NCI-H524 (cell line): ENCODE data around the gene PITX2.

ENCODE experiments used
- DNase-seq, 2 experiments: peaks; one replicate each; lab custom pipeline; 2025; lab: John Stamatoyannopoulos, UW

Gene PITX2

GRCh38 chr4:110623718-110624397, 981 bp upstream of the PITX2 start:
- DNase-seq, result no peak

- DNase-seq, result no peak
Measured at GRCh38 chr4:110621839-110622751, 782 bp downstream of the PITX2 start.

GRCh38 chr4:110621328-110621812, 1.5 kb downstream of the PITX2 start:
- DNase-seq, result no peak

GRCh38 chr4:110620691-110621327, 2.1 kb downstream of the PITX2 start:
- DNase-seq, result peak; percentile 13 to 42

GRCh38 chr4:110620322-110620690, 2.6 kb downstream of the PITX2 start:
- no peak for DNase-seq

- DNase-seq, result no peak
Measured at GRCh38 chr4:110619463-110620247, 3.2 kb downstream of the PITX2 start.

- DNase-seq, result no peak
Measured at GRCh38 chr4:110618581-110619462, 4.1 kb downstream of the PITX2 start.

- no peak for DNase-seq
Measured at GRCh38 chr4:110617646-110618580, 5.0 kb downstream of the PITX2 start.

GRCh38 chr4:110617075-110617640, 5.7 kb downstream of the PITX2 start:
- DNase-seq, result no peak

GRCh38 chr4:110616238-110617074, 6.4 kb downstream of the PITX2 start:
- DNase-seq, result no peak

- no peak for DNase-seq
Measured at GRCh38 chr4:110615353-110616237, 7.3 kb downstream of the PITX2 start.

GRCh38 chr4:110614976-110615352, 7.9 kb downstream of the PITX2 start:
- no peak for DNase-seq

- no peak for DNase-seq
Measured at GRCh38 chr4:110614173-110614963, 8.5 kb downstream of the PITX2 start.

- no peak for DNase-seq
Measured at GRCh38 chr4:110613745-110614144, 9.1 kb downstream of the PITX2 start.

GRCh38 chr4:110612631-110613269, 10.1 kb downstream of the PITX2 start:
- no peak for DNase-seq

GRCh38 chr4:110611968-110612447, 10.9 kb downstream of the PITX2 start:
- no peak for DNase-seq
